ENCODE measurements around the gene GNAI3. TPM values are rescaled to one million over a fixed set of nuclear protein-coding genes. Genes with fewer than 3 reads are reported as not detected.

The GNAI3 gene
- total and polyA plus RNA-seq, 2 of the 13 experiments (the other 11 are each of a cell fraction or from before 2014, with no cell fraction given): 4.3 to 9.0 TPM

DNA sequence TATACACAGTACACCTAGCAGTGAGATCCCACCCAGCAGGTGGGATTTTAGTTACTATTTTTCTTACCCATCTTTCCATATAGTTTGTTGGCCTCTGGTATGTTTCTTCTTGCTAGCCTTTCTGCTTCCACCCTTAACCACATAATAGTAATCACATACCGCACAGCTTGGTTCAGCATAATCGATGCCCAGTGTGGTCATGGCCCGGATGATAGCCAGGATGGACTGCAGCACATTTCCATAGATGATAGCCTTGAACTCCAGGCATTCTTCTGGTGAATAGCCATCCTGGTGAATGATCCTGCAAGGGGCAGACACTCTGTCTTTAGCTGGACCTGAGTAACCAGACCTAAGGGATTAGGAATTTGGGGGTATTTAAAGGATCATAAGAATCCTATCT is 61.5 kb downstream of the GNAI3 start (continued):
- no peak for TF ChIP-seq RXRA (CRISPR knock-in tag; IDR thresholded peaks at IDR 0.05)

- Histone ChIP-seq H3K79me2 (ENCODE audit: insufficient read depth, low read length) (no peaks in the 10 kb centered on the region), H2AFZ (ENCODE audit: low read length) (no peak overlapping the region), H3K4me3 (replicated peaks in 1 of 3; ENCODE audit: insufficient read depth in 1 of 3, low read depth in 2 of 3, low read length in 3 of 3) (no peak overlapping the region), H3K4me1 (ENCODE audit: insufficient read depth, low read length) (peaks cover 39% of the 10 kb centered on the region), H3K9me3 (ENCODE audit: low read length) (no peaks in the 10 kb centered on the region), H3K27me3 (ENCODE audit: control insufficient read depth in 1 of 2, insufficient read depth in 2 of 2, low read length in 2 of 2) (no peaks in the 10 kb centered on the region), H3K4me2 (ENCODE audit: low read depth, low read length) (no peak overlapping the region), H3K9ac (ENCODE audit: insufficient read depth, low read depth, low read length) (no peak overlapping the region), H3K36me3 (replicated peaks in 1 of 2; ENCODE audit: control insufficient read depth in 1 of 2, insufficient read depth in 2 of 2, low read length in 2 of 2) (no peaks in the 10 kb centered on the region; a peak in 1 of 5 replicates), H4K20me1 (ENCODE audit: insufficient read depth, low read length) (no peaks in the 10 kb centered on the region; the same call in 1 of the 2 replicates), H3K27ac (ENCODE audit: extremely low read length, insufficient read depth, low read length) (no peak overlapping the region)
- BruUV-seq (replicated peaks): no TSS peak
- ChIA-PET POLR2A (no interaction called here), CTCF (ENCODE audit: low intra/inter-chr PET ratio, low total read pairs) (no interaction called here)
- TF ChIP-seq, protein P1, sequence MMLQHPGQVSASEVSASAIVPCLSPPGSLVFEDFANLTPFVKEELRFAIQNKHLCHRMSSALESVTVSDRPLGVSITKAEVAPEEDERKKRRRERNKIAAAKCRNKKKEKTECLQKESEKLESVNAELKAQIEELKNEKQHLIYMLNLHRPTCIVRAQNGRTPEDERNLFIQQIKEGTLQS (CRISPR knock-in tag; IDR thresholded peaks at IDR 0.05): 0 out of 2 replicates have a peak, but pooled peaks have one; percentile 28
- TF ChIP-seq TEAD2 (CRISPR knock-in tag; IDR thresholded peaks at IDR 0.05) (no peak), HMGA1 (CRISPR knock-in tag; conservative IDR thresholded peaks at IDR 0.05) (no peak), ZNF292 (CRISPR knock-in tag; IDR thresholded peaks at IDR 0.05; ENCODE audit: borderline replicate concordance, low read depth) (no peak), RNF219 (CRISPR knock-in tag; IDR thresholded peaks at IDR 0.05) (no peak), CCAR2 (optimal IDR thresholded peaks at IDR 0.05; ENCODE audit: low read depth, low read length) (no peak)
- TF ChIP-seq, protein P2, sequence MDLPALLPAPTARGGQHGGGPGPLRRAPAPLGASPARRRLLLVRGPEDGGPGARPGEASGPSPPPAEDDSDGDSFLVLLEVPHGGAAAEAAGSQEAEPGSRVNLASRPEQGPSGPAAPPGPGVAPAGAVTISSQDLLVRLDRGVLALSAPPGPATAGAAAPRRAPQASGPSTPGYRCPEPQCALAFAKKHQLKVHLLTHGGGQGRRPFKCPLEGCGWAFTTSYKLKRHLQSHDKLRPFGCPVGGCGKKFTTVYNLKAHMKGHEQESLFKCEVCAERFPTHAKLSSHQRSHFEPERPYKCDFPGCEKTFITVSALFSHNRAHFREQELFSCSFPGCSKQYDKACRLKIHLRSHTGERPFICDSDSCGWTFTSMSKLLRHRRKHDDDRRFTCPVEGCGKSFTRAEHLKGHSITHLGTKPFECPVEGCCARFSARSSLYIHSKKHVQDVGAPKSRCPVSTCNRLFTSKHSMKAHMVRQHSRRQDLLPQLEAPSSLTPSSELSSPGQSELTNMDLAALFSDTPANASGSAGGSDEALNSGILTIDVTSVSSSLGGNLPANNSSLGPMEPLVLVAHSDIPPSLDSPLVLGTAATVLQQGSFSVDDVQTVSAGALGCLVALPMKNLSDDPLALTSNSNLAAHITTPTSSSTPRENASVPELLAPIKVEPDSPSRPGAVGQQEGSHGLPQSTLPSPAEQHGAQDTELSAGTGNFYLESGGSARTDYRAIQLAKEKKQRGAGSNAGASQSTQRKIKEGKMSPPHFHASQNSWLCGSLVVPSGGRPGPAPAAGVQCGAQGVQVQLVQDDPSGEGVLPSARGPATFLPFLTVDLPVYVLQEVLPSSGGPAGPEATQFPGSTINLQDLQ (CRISPR knock-in tag; IDR thresholded peaks at IDR 0.05): no peak
- WGBS (ENCODE audit: low lambda C conversion rate): 41% methylated on average over 3 of the region's 3 CpGs
- FAIRE-seq (no peak), ATAC-seq (no peak; the same call in 2 of the 3 replicates), DNase-seq (ENCODE audit: low spot score) (no peak)
- intact Hi-C loops (cut with micrococcal nuclease; ENCODE audit: unreplicated experiment) (no loop called here), in situ Hi-C loops (cut with HindIII; ENCODE audit: extremely low pct_ligation_motif_present, low pct_unique_long_range_greater_than_20kb) (no loop called here)
Measured at GRCh38 chr1:109610609-109611307, 62.3 kb downstream of the GNAI3 start.
